ENCODE measurements around the gene CSNK1G3.

DNA sequence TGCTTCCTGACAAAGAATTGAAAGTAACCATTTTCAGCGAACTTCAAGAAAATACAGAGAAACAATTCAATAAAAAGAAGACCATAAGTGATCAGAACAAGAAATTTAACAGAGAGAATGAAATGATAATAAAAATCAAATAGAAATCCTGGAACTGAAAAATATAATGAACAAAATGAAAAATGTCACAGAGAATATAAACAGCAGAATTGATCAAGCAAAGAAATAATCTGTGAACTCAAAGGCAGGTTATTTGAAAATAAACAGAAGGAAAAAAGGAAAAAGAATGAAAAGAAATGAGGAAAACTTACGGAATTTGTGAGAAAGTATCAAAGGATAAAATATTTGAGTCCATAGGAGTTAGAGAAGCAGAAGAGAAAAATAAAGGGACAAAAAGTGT is 114.1 kb downstream of the CSNK1G3 start:
- TF ChIP-seq, protein P1, sequence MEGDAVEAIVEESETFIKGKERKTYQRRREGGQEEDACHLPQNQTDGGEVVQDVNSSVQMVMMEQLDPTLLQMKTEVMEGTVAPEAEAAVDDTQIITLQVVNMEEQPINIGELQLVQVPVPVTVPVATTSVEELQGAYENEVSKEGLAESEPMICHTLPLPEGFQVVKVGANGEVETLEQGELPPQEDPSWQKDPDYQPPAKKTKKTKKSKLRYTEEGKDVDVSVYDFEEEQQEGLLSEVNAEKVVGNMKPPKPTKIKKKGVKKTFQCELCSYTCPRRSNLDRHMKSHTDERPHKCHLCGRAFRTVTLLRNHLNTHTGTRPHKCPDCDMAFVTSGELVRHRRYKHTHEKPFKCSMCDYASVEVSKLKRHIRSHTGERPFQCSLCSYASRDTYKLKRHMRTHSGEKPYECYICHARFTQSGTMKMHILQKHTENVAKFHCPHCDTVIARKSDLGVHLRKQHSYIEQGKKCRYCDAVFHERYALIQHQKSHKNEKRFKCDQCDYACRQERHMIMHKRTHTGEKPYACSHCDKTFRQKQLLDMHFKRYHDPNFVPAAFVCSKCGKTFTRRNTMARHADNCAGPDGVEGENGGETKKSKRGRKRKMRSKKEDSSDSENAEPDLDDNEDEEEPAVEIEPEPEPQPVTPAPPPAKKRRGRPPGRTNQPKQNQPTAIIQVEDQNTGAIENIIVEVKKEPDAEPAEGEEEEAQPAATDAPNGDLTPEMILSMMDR (conservative IDR thresholded peaks at IDR 0.05; ENCODE audit: low read depth, low read length), result no peak
- no peak for TF ChIP-seq EZH2phosphoT487 (IDR thresholded peaks at IDR 0.05; ENCODE audit: borderline replicate concordance, low read length)
- no peak for TF ChIP-seq EZH2 (IDR thresholded peaks at IDR 0.05; ENCODE audit: low read length, unreplicated experiment)
